SJCRH30 (cell line): ENCODE data around the gene AK1. TPM values are rescaled to one million over a fixed set of nuclear protein-coding genes. Genes with fewer than 3 reads are reported as not detected.
A peak's percentile ranks its signal among the peaks of the same experiment; 100 is the strongest.
"Not testable (repeated sequence)": the region's sequence is repeated elsewhere in the genome, so short reads cannot be mapped to it uniquely, and the experiment has no call there.

Experiments used
- DNase-seq, 2 experiments: peaks; one replicate each; pipeline ENCODE4 v3.0.0-alpha.2; 2015 to 2020
- H3K27ac ChIP-seq: fragments of 250-450 bp; sonication (Bioruptor Pico); 2 replicates; pipeline ENCODE4 v1.5.1; 2020; ENCODE audit warnings: mild to moderate bottlenecking, moderate library complexity
- H3K27me3 ChIP-seq: fragments of 250-450 bp; sonication (Bioruptor Pico); 2 replicates; pipeline ENCODE4 v1.5.1; 2020; ENCODE audit warnings: mild to moderate bottlenecking, moderate library complexity
- H3K36me3 ChIP-seq: fragments of 250-450 bp; sonication (Bioruptor Pico); 2 replicates; pipeline ENCODE4 v1.5.1; 2020; ENCODE audit warnings: mild to moderate bottlenecking, moderate library complexity
- H3K4me1 ChIP-seq: fragments of 250-450 bp; sonication (Bioruptor Pico); 2 replicates; pipeline ENCODE4 v1.5.1; 2020; ENCODE audit warnings: mild to moderate bottlenecking, moderate library complexity
- H3K4me3 ChIP-seq: fragments of 250-450 bp; sonication (Bioruptor Pico); 2 replicates; pipeline ENCODE4 v1.5.1; 2020; ENCODE audit warnings: mild to moderate bottlenecking, moderate library complexity
- H3K9me3 ChIP-seq: fragments of 250-450 bp; sonication (Bioruptor Pico); replicated peaks from 2 replicates; pipeline ENCODE4 v1.5.1; 2020; ENCODE audit warnings: mild to moderate bottlenecking, moderate library complexity
- total RNA-seq: library from RNA; depleted of rRNA; stranded (reverse); fragments of >200 nt; shearing (Covaris generic); gene quantifications from 2 replicates; pipeline ENCODE4 v1.2.3, GENCODE V29; 2014

Gene AK1
- total RNA-seq, 1 experiment from 2014 or later = 31.4 TPM

GRCh38 chr9:127846443-127847177, 30.9 kb downstream of the AK1 start:
- H3K36me3 ChIP-seq = peaks cover 8% of the 10 kb centered on the region
- no peaks in the 10 kb centered on the region; the same call in 1 of the 2 replicates for H3K9me3 ChIP-seq
- H3K27me3 ChIP-seq = no peaks in the 10 kb centered on the region
- no peak overlapping the region for H3K4me3 ChIP-seq
- DNase-seq = no peak
- no peak overlapping the region for H3K27ac ChIP-seq
- peaks cover 9% of the 10 kb centered on the region; the same call in 1 of the 2 replicates for H3K4me1 ChIP-seq

- H3K27me3 ChIP-seq, DNase-seq, H3K4me1 ChIP-seq, H3K9me3 ChIP-seq, H3K4me3 ChIP-seq, H3K36me3 ChIP-seq, H3K27ac ChIP-seq: not testable (repeated sequence)
Measured at GRCh38 chr9:127845619-127846018, 31.9 kb downstream of the AK1 start.

- Histone ChIP-seq H3K4me1 (peaks cover 9% of the 10 kb centered on the region; the same call in 1 of the 2 replicates), H3K27me3 (no peaks in the 10 kb centered on the region), H3K4me3 (no peak overlapping the region), H3K27ac (no peak overlapping the region), H3K9me3 (no peaks in the 10 kb centered on the region; the same call in 1 of the 2 replicates), H3K36me3 (peaks cover 10% of the 10 kb centered on the region)
- DNase-seq = no peak
Measured at GRCh38 chr9:127844821-127845359, 32.6 kb downstream of the AK1 start.

- no peaks in the 10 kb centered on the region for H3K27me3 ChIP-seq
- H3K4me3 ChIP-seq = no peak overlapping the region
- peaks cover 9% of the 10 kb centered on the region for H3K36me3 ChIP-seq
- no peak overlapping the region for H3K27ac ChIP-seq
- no peak for DNase-seq
- no peaks in the 10 kb centered on the region for H3K9me3 ChIP-seq
- H3K4me1 ChIP-seq = peaks cover 10% of the 10 kb centered on the region; the same call in 1 of the 2 replicates
Measured at GRCh38 chr9:127841087-127841835, 36.2 kb downstream of the AK1 start.

GRCh38 chr9:127838375-127839078, 38.9 kb downstream of the AK1 start:
- Histone ChIP-seq H3K36me3 (peaks cover 11% of the 10 kb centered on the region), H3K9me3 (no peaks in the 10 kb centered on the region), H3K27ac (0 out of 2 replicates have a peak overlapping the region, but pooled peaks have one; percentile 6), H3K27me3 (no peaks in the 10 kb centered on the region), H3K4me1 (peaks cover 13% of the 10 kb centered on the region; the same call in 1 of the 2 replicates), H3K4me3 (no peak overlapping the region)
- peak in 1 of 2 experiments; percentile 57 for DNase-seq

GRCh38 chr9:127837346-127837745, 40.1 kb downstream of the AK1 start:
- Histone ChIP-seq H3K4me1 (peaks cover 13% of the 10 kb centered on the region; the same call in 1 of the 2 replicates), H3K27me3 (no peaks in the 10 kb centered on the region), H3K4me3 (no peak overlapping the region), H3K9me3 (no peaks in the 10 kb centered on the region), H3K36me3 (peaks cover 8% of the 10 kb centered on the region), H3K27ac (no peak overlapping the region)
- no peak for DNase-seq

- peaks cover 13% of the 10 kb centered on the region; the same call in 1 of the 2 replicates for H3K4me1 ChIP-seq
- not testable (repeated sequence) for H3K27me3 ChIP-seq, H3K9me3 ChIP-seq, DNase-seq, H3K36me3 ChIP-seq, H3K4me3 ChIP-seq
- H3K27ac ChIP-seq = peak overlapping the region; percentile 29
Measured at GRCh38 chr9:127836561-127836960, 40.9 kb downstream of the AK1 start.

- DNase-seq = no peak
- Histone ChIP-seq H3K27ac (peak overlapping the region; percentile 29), H3K4me3 (no peak overlapping the region), H3K4me1 (peaks cover 13% of the 10 kb centered on the region; the same call in 1 of the 2 replicates), H3K36me3 (peaks cover 6% of the 10 kb centered on the region), H3K9me3 (no peaks in the 10 kb centered on the region), H3K27me3 (no peaks in the 10 kb centered on the region)
Measured at GRCh38 chr9:127835991-127836516, 41.4 kb downstream of the AK1 start.

GRCh38 chr9:127833555-127833954, 43.9 kb downstream of the AK1 start:
- H3K4me1 ChIP-seq = peaks cover 13% of the 10 kb centered on the region
- no peak overlapping the region for H3K27ac ChIP-seq
- no peaks in the 10 kb centered on the region for H3K9me3 ChIP-seq
- H3K4me3 ChIP-seq = no peak overlapping the region
- no peak for DNase-seq
- peaks cover 10% of the 10 kb centered on the region for H3K36me3 ChIP-seq
- no peaks in the 10 kb centered on the region for H3K27me3 ChIP-seq

GRCh38 chr9:127832248-127832647, 45.2 kb downstream of the AK1 start:
- peaks cover 13% of the 10 kb centered on the region for H3K4me1 ChIP-seq
- no peak overlapping the region for H3K4me3 ChIP-seq
- H3K27ac ChIP-seq = no peak overlapping the region
- DNase-seq = no peak
- peaks cover 12% of the 10 kb centered on the region for H3K36me3 ChIP-seq
- no peaks in the 10 kb centered on the region for H3K27me3 ChIP-seq
- H3K9me3 ChIP-seq = no peaks in the 10 kb centered on the region

GRCh38 chr9:127829205-127829906, 48.1 kb downstream of the AK1 start:
- DNase-seq = no peak
- peaks cover 18% of the 10 kb centered on the region for H3K36me3 ChIP-seq
- H3K27ac ChIP-seq = no peak overlapping the region
- peaks cover 4% of the 10 kb centered on the region for H3K4me1 ChIP-seq
- H3K27me3 ChIP-seq = no peaks in the 10 kb centered on the region
- H3K4me3 ChIP-seq = no peak overlapping the region
- no peaks in the 10 kb centered on the region for H3K9me3 ChIP-seq

- Histone ChIP-seq H3K27me3 (no peaks in the 10 kb centered on the region), H3K27ac (no peak overlapping the region), H3K4me3 (no peak overlapping the region), H3K9me3 (no peaks in the 10 kb centered on the region), H3K36me3 (peaks cover 22% of the 10 kb centered on the region), H3K4me1 (peaks cover 4% of the 10 kb centered on the region)
- DNase-seq = no peak
Measured at GRCh38 chr9:127828262-127829031, 49.0 kb downstream of the AK1 start.

- Histone ChIP-seq H3K4me3 (no peak overlapping the region), H3K27ac (no peak overlapping the region), H3K4me1 (peaks cover 4% of the 10 kb centered on the region), H3K27me3 (no peaks in the 10 kb centered on the region), H3K9me3 (no peaks in the 10 kb centered on the region), H3K36me3 (peaks cover 22% of the 10 kb centered on the region)
- DNase-seq = no peak
Measured at GRCh38 chr9:127826253-127826913, 51.1 kb downstream of the AK1 start.
